ENCODE results near the gene SET. TPM values are rescaled to one million over a fixed set of nuclear protein-coding genes. Genes with fewer than 3 reads are reported as not detected.
"Not testable (repeated sequence)": the region's sequence is repeated elsewhere in the genome, so short reads cannot be mapped to it uniquely, and the experiment has no call there.

Gene SET
- total RNA-seq: 307 TPM

GRCh38 chr9:128688501-128689292 is at the start of gene SET:
Gene SET, plus strand, starts transcription at chr9:128689222. Its CDS starts 361 bp downstream, at chr9:128689583.
- DNase-seq: peak; percentile 98

GRCh38 chr9:128640603-128641002 is 48.4 kb upstream of the SET start:
- no peak for DNase-seq

GRCh38 chr9:128642675-128643245 is 46.3 kb upstream of the SET start:
- no peak for DNase-seq

- DNase-seq: no peak
Measured at GRCh38 chr9:128643519-128644300, 45.3 kb upstream of the SET start.

GRCh38 chr9:128648206-128648605 is 40.8 kb upstream of the SET start:
- DNase-seq: not testable (repeated sequence)

GRCh38 chr9:128651798-128652197 is 37.2 kb upstream of the SET start:
- no peak for DNase-seq

- DNase-seq: no peak
Measured at GRCh38 chr9:128653908-128654307, 35.1 kb upstream of the SET start.

GRCh38 chr9:128654481-128654880 is 34.5 kb upstream of the SET start:
- DNase-seq: no peak

GRCh38 chr9:128656416-128657343 is 32.3 kb upstream of the SET start, which contains the start of gene DYNC2I2:
Gene DYNC2I2, minus strand, starts transcription at chr9:128656847. Its CDS starts 121 bp downstream, at chr9:128656726.
- peak; percentile 98 for DNase-seq

GRCh38 chr9:128657344-128657704 is 31.7 kb upstream of the SET start:
- DNase-seq: no peak

- DNase-seq: no peak
Measured at GRCh38 chr9:128657796-128658195, 31.2 kb upstream of the SET start.

- DNase-seq: not testable (repeated sequence)
Measured at GRCh38 chr9:128666481-128666941, 22.5 kb upstream of the SET start.

GRCh38 chr9:128669786-128670185 is 19.2 kb upstream of the SET start:
- DNase-seq: no peak

GRCh38 chr9:128675382-128675781 is 13.6 kb upstream of the SET start:
- no peak for DNase-seq

GRCh38 chr9:128677794-128678193 is 11.2 kb upstream of the SET start:
- no peak for DNase-seq

- DNase-seq: peak; percentile 56
Measured at GRCh38 chr9:128683340-128684064, 5.5 kb upstream of the SET start.

GRCh38 chr9:128684065-128684324 is 5.0 kb upstream of the SET start:
- no peak for DNase-seq

- peak; percentile 80 for DNase-seq
Measured at GRCh38 chr9:128684325-128685199, 4.5 kb upstream of the SET start.

- DNase-seq: no peak
Measured at GRCh38 chr9:128685636-128686489, 3.2 kb upstream of the SET start.
